Thoracic aorta (tissue), 2 donors: ENCODE results near the gene SPP1. TPM values are rescaled to one million over a fixed set of nuclear protein-coding genes. Genes with fewer than 3 reads are reported as not detected.
A peak's percentile ranks its signal among the peaks of the same experiment; 100 is the strongest.

Experiments
- ATAC-seq: fragments of 150-250 bp; one replicate; pipeline ENCODE4 v1.8.0; 2017; ENCODE audit warnings: low read depth; ENCODE audit not compliant: insufficient number of reproducible peaks, low FRiP score
- DNase-seq: peaks from one replicate; pipeline ENCODE4 v3.0.0-alpha.2; 2020; ENCODE audit warnings: low spot score
- H3K27ac ChIP-seq, 2 donors: fragments of 200-600 bp; sonication (generic); 1 replicate in 1 of 2; 2 replicates in 1 of 2; pipeline ENCODE4 v1.5.1; 2016; ENCODE audit warnings: mild to moderate bottlenecking in 2 of 2, moderate library complexity in 2 of 2
- H3K27me3 ChIP-seq: fragments of 200-600 bp; sonication (generic); replicated peaks from 2 replicates; pipeline ENCODE4 v1.6.0; 2016; ENCODE audit warnings: mild to moderate bottlenecking; ENCODE audit not compliant: insufficient read depth
- H3K36me3 ChIP-seq: fragments of 200-600 bp; sonication (generic); one replicate; pipeline ENCODE4 v1.5.1; 2016
- H3K4me1 ChIP-seq, 2 donors: fragments of 200-600 bp; sonication (generic); 1 replicate in 1 of 2; 2 replicates in 1 of 2; pipeline versions ENCODE4 v1.5.1 to v1.6.0; 2016; ENCODE audit warnings: low read depth in 2 of 2, mild to moderate bottlenecking in 1 of 2; ENCODE audit not compliant: control insufficient read depth in 1 of 2
- H3K4me3 ChIP-seq: fragments of 200-600 bp; sonication (generic); 2 replicates; pipeline ENCODE4 v1.5.1; 2016; ENCODE audit warnings: mild to moderate bottlenecking
- H3K9me3 ChIP-seq: fragments of 200-600 bp; sonication (generic); 2 replicates; pipeline ENCODE4 v1.5.1; 2016
- CTCF ChIP-seq: fragments of 200-600 bp; sonication (generic); IDR thresholded peaks from one replicate; pipeline ENCODE4 v1.5.1; 2019; ENCODE audit warnings: antibody characterized with exemption
- total RNA-seq, 2 donors: library from RNA; depleted of rRNA; stranded (reverse); fragments of >200 nt; gene quantifications; one replicate each; pipeline versions ENCODE4 v1.1.0 to v1.2.3, GENCODE V29; 2016

Gene SPP1
- total RNA-seq, 2 donors from 2014 or later: 22.1 to 29.2 TPM

GRCh38 chr4:88028946-88029345, 53.4 kb downstream of the SPP1 start:
- ATAC-seq: no peak
- no peak for TF ChIP-seq CTCF

GRCh38 chr4:88029556-88029955, 54.0 kb downstream of the SPP1 start:
- DNase-seq (no peak), ATAC-seq (no peak)
- Histone ChIP-seq H3K27ac (peak overlapping the region; percentile 2 to 7), H3K36me3 (peaks cover 24% of the 10 kb centered on the region), H3K4me3 (no peak overlapping the region), H3K27me3 (no peaks in the 10 kb centered on the region), H3K4me1 (peaks cover 5 to 28% of the 10 kb centered on the region in 2 donors), H3K9me3 (no peaks in the 10 kb centered on the region)
- TF ChIP-seq CTCF: no peak

More at GRCh38 chr4:88028946-88029345, 53.4 kb downstream of the SPP1 start:
- peaks cover 5 to 32% of the 10 kb centered on the region in 2 donors for H3K4me1 ChIP-seq
- H3K4me3 ChIP-seq: no peak overlapping the region
- peaks cover 23% of the 10 kb centered on the region for H3K36me3 ChIP-seq
- peak overlapping the region in 1 of 2 donors; percentile 2 for H3K27ac ChIP-seq
- H3K27me3 ChIP-seq: no peaks in the 10 kb centered on the region
- no peaks in the 10 kb centered on the region for H3K9me3 ChIP-seq
- no peak for DNase-seq

- TF ChIP-seq CTCF: no peak
- H3K27ac ChIP-seq: no peak overlapping the region
- no peak for ATAC-seq
- no peak overlapping the region for H3K4me3 ChIP-seq
- no peak for DNase-seq
- H3K9me3 ChIP-seq: no peaks in the 10 kb centered on the region
- H3K36me3 ChIP-seq: peaks cover 30% of the 10 kb centered on the region
- peaks cover 5 to 28% of the 10 kb centered on the region in 2 donors for H3K4me1 ChIP-seq
- no peaks in the 10 kb centered on the region for H3K27me3 ChIP-seq
Observed at GRCh38 chr4:88030565-88031310, 55.2 kb downstream of the SPP1 start.

Other genes starting within 250 kb of the SPP1 start
- not detected for gene IBSP, start 176.2 kb upstream of the SPP1 start, total RNA-seq
- gene MEPE, start 142.7 kb upstream of the SPP1 start, total RNA-seq: not detected
- gene PKD2, start 31.9 kb downstream of the SPP1 start, total RNA-seq: 100 to 1,000 TPM; 254 to 259 TPM
- 1 to 10 TPM; 2.4 to 7.3 TPM for gene ABCG2, start 182.9 kb downstream of the SPP1 start, total RNA-seq